Activated naive CD8-positive, alpha-beta T cell treated with anti-CD3 and anti-CD28 coated beads, Interleukin-2, amount 50 U/mL, for 16 hours (primary cell): Measurements from ENCODE around the gene SHF.
"Not testable (repeated sequence)": the region's sequence is repeated elsewhere in the genome, so short reads cannot be mapped to it uniquely, and the experiment has no call there.

Source experiments
- DNase-seq: peaks from one replicate; pipeline ENCODE4 v3.0.0-alpha.2; 2020; ENCODE audit warnings: low read depth, low spot score

Gene SHF

GRCh38 chr15:45187894-45188830, at the start of gene SHF:
Gene SHF, minus strand, starts transcription at chr15:45187966. Its CDS starts 15 bp downstream, at chr15:45187951.
- DNase-seq, result peak; percentile 81

- not testable (repeated sequence) for DNase-seq
These were observed 49.0 kb upstream of the SHF start for GRCh38 chr15:45236806-45237205.

- DNase-seq, result no peak
These were observed 46.9 kb upstream of the SHF start for GRCh38 chr15:45234562-45235235.

- no peak for DNase-seq
These were observed 44.2 kb upstream of the SHF start for GRCh38 chr15:45231864-45232562.

GRCh38 chr15:45231132-45231531, 43.4 kb upstream of the SHF start:
- no peak for DNase-seq

- DNase-seq, result no peak
These were observed 42.6 kb upstream of the SHF start for GRCh38 chr15:45230245-45230965.

GRCh38 chr15:45228931-45229330, 41.2 kb upstream of the SHF start:
- no peak for DNase-seq

- no peak for DNase-seq
These were observed 37.9 kb upstream of the SHF start for GRCh38 chr15:45225506-45226273.

- no peak for DNase-seq
These were observed 37.0 kb upstream of the SHF start for GRCh38 chr15:45224621-45225217.

- DNase-seq, result no peak
These were observed 34.2 kb upstream of the SHF start for GRCh38 chr15:45221967-45222366.

GRCh38 chr15:45221053-45221599, 33.4 kb upstream of the SHF start:
- no peak for DNase-seq

- no peak for DNase-seq
These were observed 24.7 kb upstream of the SHF start for GRCh38 chr15:45212493-45212892.

- peak; percentile 28 for DNase-seq
These were observed 17.4 kb upstream of the SHF start for GRCh38 chr15:45205192-45205591.

GRCh38 chr15:45203182-45203581, 15.4 kb upstream of the SHF start:
- no peak for DNase-seq

- DNase-seq, result no peak
These were observed 14.1 kb upstream of the SHF start for GRCh38 chr15:45201869-45202268.

GRCh38 chr15:45201557-45201859, 13.7 kb upstream of the SHF start:
- DNase-seq, result no peak

GRCh38 chr15:45200799-45201556, 13.2 kb upstream of the SHF start:
- peak; percentile 56 for DNase-seq

GRCh38 chr15:45200001-45200798, 12.4 kb upstream of the SHF start:
- DNase-seq, result peak; percentile 94
